Common myeloid progenitor, CD34-positive (primary cell): ENCODE results near the gene ANKRD34A.

ENCODE experiments used
- CTCF ChIA-PET: fragments of 350-600 bp; sonication (Branson Sonifier 250); formaldehyde crosslinking; loops from one replicate; lab custom pipeline; 2021; ENCODE audit warnings: antibody characterized with exemption; lab: Charles Lee
- POLR2A ChIA-PET: fragments of 350-600 bp; sonication (Branson Sonifier 250); formaldehyde crosslinking; loops from one replicate; lab custom pipeline; 2021; ENCODE audit warnings: antibody characterized with exemption; lab: Charles Lee
- DNase-seq, 3 donors: peaks; one replicate each; pipeline versions ENCODE4 v3.0.0 to v3.0.0-alpha.2; 2013
- H3K27ac ChIP-seq, 2 experiments: 1 replicate in 1 of 2; 2 replicates in 1 of 2; pipeline ENCODE4 v1.7.0; 2013; ENCODE audit warnings: inconsistent platforms in 2 of 2, low read length in 2 of 2, mild to moderate bottlenecking in 2 of 2, low read depth in 1 of 2, moderate library complexity in 1 of 2; ENCODE audit not compliant: severe bottlenecking in 2 of 2, insufficient read depth in 1 of 2, poor library complexity in 1 of 2
- H3K27me3 ChIP-seq, 5 experiments: replicated peaks in 2 of 5; 1 replicate in 3 of 5; 2 replicates in 2 of 5; pipeline versions ENCODE4 v1.6.1 to v1.7.0; 2013; ENCODE audit warnings: low read length in 4 of 5, mild to moderate bottlenecking in 2 of 5, moderate library complexity in 2 of 5, inconsistent platforms in 1 of 5; ENCODE audit not compliant: insufficient read depth in 5 of 5, control insufficient read depth in 4 of 5
- H3K36me3 ChIP-seq, 4 experiments: 1 replicate in 2 of 4; 2 replicates in 2 of 4; pipeline versions ENCODE4 v1.6.1 to v1.7.0; 2013; ENCODE audit warnings: low read length in 3 of 4, control low read depth in 1 of 4, mild to moderate bottlenecking in 1 of 4; ENCODE audit not compliant: control insufficient read depth in 4 of 4, insufficient read depth in 4 of 4
- H3K4me1 ChIP-seq, 4 experiments: 1 replicate in 3 of 4; 2 replicates in 1 of 4; pipeline versions ENCODE4 v1.6.1 to v1.7.1; 2013; ENCODE audit warnings: low read length in 3 of 4, mild to moderate bottlenecking in 3 of 4, control low read depth in 1 of 4, inconsistent platforms in 1 of 4, moderate library complexity in 1 of 4; ENCODE audit not compliant: control insufficient read depth in 4 of 4, insufficient read depth in 4 of 4; ENCODE audit errors: control extremely low read depth in 1 of 4
- H3K4me3 ChIP-seq, 7 experiments: 1 replicate in 4 of 7; 2 replicates in 3 of 7; pipeline versions ENCODE4 v1.5.1 to v1.7.0; 2013; ENCODE audit warnings: mild to moderate bottlenecking in 7 of 7, low read length in 6 of 7, moderate library complexity in 6 of 7, inconsistent platforms in 2 of 7, low read depth in 2 of 7, control low read depth in 1 of 7; ENCODE audit not compliant: insufficient read depth in 4 of 7, control insufficient read depth in 1 of 7; ENCODE audit errors: extremely low read depth in 1 of 7
- H3K9me3 ChIP-seq, 5 experiments: 1 replicate in 4 of 5; 2 replicates in 1 of 5; pipeline versions ENCODE4 v1.6.1 to v1.7.1; 2013; ENCODE audit warnings: low read length in 4 of 5, mild to moderate bottlenecking in 2 of 5, inconsistent platforms in 1 of 5, low read depth in 1 of 5, moderate library complexity in 1 of 5; ENCODE audit not compliant: control insufficient read depth in 4 of 5, insufficient read depth in 2 of 5; ENCODE audit errors: control extremely low read depth in 1 of 5
- WGBS: methylation state at CpG from one replicate; pipeline ENCODE4 v1.1.5; 2013; ENCODE audit not compliant: insufficient coverage; 5-methylcytosine and 5-hydroxymethylcytosine counted together

Gene ANKRD34A

GRCh38 chr1:145951526-145951925 is 12.8 kb downstream of the ANKRD34A start:
- Histone ChIP-seq H3K27me3 (no peaks in the 10 kb centered on the region), H3K4me1 (peaks cover 6 to 29% (median 16%) of the 10 kb centered on the region in 4 experiments), H3K4me3 (no peak overlapping the region), H3K27ac (no peak overlapping the region), H3K36me3 (peaks cover 6 to 17% (median 11%) of the 10 kb centered on the region in 4 experiments), H3K9me3 (no peaks in the 10 kb centered on the region)
- POLR2A ChIA-PET = interaction anchor here (0.6 kb wide), 1 partner anchor 12 kb away, joined by 5 read pairs; no protein-coding TSS in a partner anchor
- CTCF ChIA-PET = interaction anchor here (0.6 to 1.8 kb wide), 5 partner anchors 8 to 15 kb away, joined by 3 to 4 read pairs (median 3); no protein-coding TSS in a partner anchor
- WGBS = 100% methylated on average over 1 of the region's 1 CpG
- DNase-seq = no peak

GRCh38 chr1:145949219-145949618 is 15.2 kb downstream of the ANKRD34A start:
- Histone ChIP-seq H3K27me3 (no peaks in the 10 kb centered on the region), H3K4me3 (no peak overlapping the region), H3K36me3 (peaks cover 8 to 18% (median 13%) of the 10 kb centered on the region in 4 experiments), H3K9me3 (no peaks in the 10 kb centered on the region), H3K27ac (no peak overlapping the region), H3K4me1 (peaks cover 0 to 11% (median 3%) of the 10 kb centered on the region in 4 experiments)
- ChIA-PET POLR2A (no interaction called here), CTCF (interaction anchor here (0.7 to 1.3 kb wide), 2 partner anchors 18 to 26 kb away, joined by 3 to 5 read pairs; no protein-coding TSS in a partner anchor)
- no peak for DNase-seq
- 100% methylated on average over 4 of the region's 4 CpGs for WGBS

GRCh38 chr1:145947551-145947950 is 16.8 kb downstream of the ANKRD34A start:
- no peak overlapping the region for H3K27ac ChIP-seq
- H3K9me3 ChIP-seq = no peaks in the 10 kb centered on the region
- POLR2A ChIA-PET = interaction anchor here (1.2 kb wide), 1 partner anchor 20 kb away, joined by 3 read pairs; the partner anchor contains the start of gene RBM8A
- no peak for DNase-seq
- peaks cover 11 to 21% (median 16%) of the 10 kb centered on the region in 4 experiments for H3K36me3 ChIP-seq
- H3K4me3 ChIP-seq = no peak overlapping the region
- H3K27me3 ChIP-seq = no peaks in the 10 kb centered on the region
- peaks cover 0 to 11% (median 3%) of the 10 kb centered on the region in 4 experiments for H3K4me1 ChIP-seq
- CTCF ChIA-PET = interaction anchor here (1.2 kb wide), 1 partner anchor 9 kb away, joined by 3 read pairs; no protein-coding TSS in a partner anchor
- WGBS = 100% methylated on average over 1 of the region's 4 CpGs

GRCh38 chr1:145946477-145946986 is 17.8 kb downstream of the ANKRD34A start:
- CTCF ChIA-PET = no interaction called here
- WGBS = 100% methylated on average over 2 of the region's 4 CpGs

GRCh38 chr1:145944532-145944931 is 19.8 kb downstream of the ANKRD34A start:
- no peaks in the 10 kb centered on the region for H3K9me3 ChIP-seq
- peaks cover 15 to 26% (median 18%) of the 10 kb centered on the region in 4 experiments for H3K36me3 ChIP-seq
- H3K4me1 ChIP-seq = no peaks in the 10 kb centered on the region
- no peak overlapping the region for H3K4me3 ChIP-seq
- 100% methylated on average over 1 of the region's 3 CpGs for WGBS
- ChIA-PET POLR2A (interaction anchor here (0.6 kb wide), 1 partner anchor 52 kb away, joined by 5 read pairs; no protein-coding TSS in a partner anchor), CTCF (interaction anchor here (0.8 to 1.3 kb wide), 4 partner anchors 10 to 21 kb away, joined by 3 to 4 read pairs (median 3); partner anchors contain the start of gene RBM8A)
- H3K27me3 ChIP-seq = no peaks in the 10 kb centered on the region
- no peak for DNase-seq
- H3K27ac ChIP-seq = no peak overlapping the region

More at GRCh38 chr1:145946477-145946986, 17.8 kb downstream of the ANKRD34A start:
- H3K36me3 ChIP-seq = peaks cover 15 to 23% (median 18%) of the 10 kb centered on the region in 4 experiments
- H3K4me3 ChIP-seq = no peak overlapping the region
- no peaks in the 10 kb centered on the region for H3K27me3 ChIP-seq
- no peak overlapping the region for H3K27ac ChIP-seq
- POLR2A ChIA-PET = no interaction called here
- no peaks in the 10 kb centered on the region for H3K9me3 ChIP-seq
- peaks cover 0 to 11% (median 3%) of the 10 kb centered on the region in 4 experiments for H3K4me1 ChIP-seq
- DNase-seq = no peak

GRCh38 chr1:145942871-145943270 is 21.5 kb downstream of the ANKRD34A start:
- 95% methylated on average over 6 of the region's 6 CpGs for WGBS
- Histone ChIP-seq H3K27me3 (no peaks in the 10 kb centered on the region), H3K9me3 (no peaks in the 10 kb centered on the region), H3K4me1 (no peaks in the 10 kb centered on the region), H3K36me3 (peaks cover 15 to 28% (median 19%) of the 10 kb centered on the region in 4 experiments), H3K27ac (no peak overlapping the region), H3K4me3 (no peak overlapping the region)
- POLR2A ChIA-PET = interaction anchor here (2.3 kb wide), 1 partner anchor 15 kb away, joined by 7 read pairs; the partner anchor contains the start of gene LIX1L
- CTCF ChIA-PET = interaction anchor here (1.0 to 1.8 kb wide), 5 partner anchors 8 to 15 kb away, joined by 3 to 4 read pairs (median 3); partner anchors contain the start of gene LIX1L
- DNase-seq = no peak

GRCh38 chr1:145942405-145942804 is 22.0 kb downstream of the ANKRD34A start:
- CTCF ChIA-PET = interaction anchor here (1.0 to 1.8 kb wide), 5 partner anchors 8 to 15 kb away, joined by 3 to 4 read pairs (median 3); partner anchors contain the start of genes LIX1L and RBM8A
- Histone ChIP-seq H3K4me3 (no peak overlapping the region), H3K27ac (no peak overlapping the region), H3K27me3 (no peaks in the 10 kb centered on the region), H3K9me3 (no peaks in the 10 kb centered on the region), H3K4me1 (no peaks in the 10 kb centered on the region), H3K36me3 (peaks cover 16 to 28% (median 20%) of the 10 kb centered on the region in 4 experiments)
- DNase-seq = no peak
- POLR2A ChIA-PET = interaction anchor here (2.3 kb wide), 1 partner anchor 15 kb away, joined by 7 read pairs; the partner anchor contains the start of gene LIX1L
- 100% methylated on average over 1 of the region's 4 CpGs for WGBS
